ENCODE results near the gene RNASE2.
"Not testable (repeated sequence)": the region's sequence is repeated elsewhere in the genome, so short reads cannot be mapped to it uniquely, and the experiment has no call there.

Gene RNASE2

GRCh38 chr14:20985650-20986049 lies 30.4 kb downstream of the RNASE2 start:
- DNase-seq = not testable (repeated sequence)

GRCh38 chr14:20986811-20987210 lies 31.5 kb downstream of the RNASE2 start:
- DNase-seq = no peak

GRCh38 chr14:20988717-20989470 lies 33.6 kb downstream of the RNASE2 start:
- DNase-seq = no peak

GRCh38 chr14:20989471-20989786 lies 34.1 kb downstream of the RNASE2 start:
- DNase-seq = no peak

- peak; percentile 89 for DNase-seq
Observed at GRCh38 chr14:20989787-20990600, 34.7 kb downstream of the RNASE2 start, which contains the start of gene METTL17. METTL17 (plus strand) TSS chr14:20989980; CDS start chr14:20990003, 23 bp downstream.

- DNase-seq = no peak
Observed at GRCh38 chr14:20996521-20996920, 41.2 kb downstream of the RNASE2 start.

GRCh38 chr14:20997115-20997514 lies 41.8 kb downstream of the RNASE2 start:
- no peak for DNase-seq

- no peak for DNase-seq
Observed at GRCh38 chr14:20997564-20997963, 42.3 kb downstream of the RNASE2 start.

GRCh38 chr14:20998139-20998538 lies 42.9 kb downstream of the RNASE2 start:
- DNase-seq = no peak

GRCh38 chr14:20998674-20999366 lies 43.5 kb downstream of the RNASE2 start, which contains the start of gene SLC39A2:
SLC39A2 (plus strand) TSS chr14:20999293; CDS start chr14:20999447, 154 bp downstream.
- no peak for DNase-seq

GRCh38 chr14:20999591-20999990 lies 44.3 kb downstream of the RNASE2 start:
- no peak for DNase-seq

- DNase-seq = no peak
Observed at GRCh38 chr14:21001218-21001617, 45.9 kb downstream of the RNASE2 start.

GRCh38 chr14:21003788-21004346 lies 48.6 kb downstream of the RNASE2 start:
- no peak for DNase-seq

Data from stimulated activated CD8-positive, alpha-beta memory T cell treated with anti-CD3 and anti-CD28 coated beads, Interleukin-4, amount 100 ng/mL, for 48 hours (primary cell).